GM12864 (cell line): ENCODE measurements around the gene GSX1.

Experiments used
- DNase-seq: peaks from one replicate; pipeline ENCODE4 v3.0.0-alpha.2; 2011; ENCODE audit warnings: low read depth
- H3K4me3 ChIP-seq: 2 replicates; pipeline ENCODE4 v1.5.1; 2011; ENCODE audit warnings: mild to moderate bottlenecking, low read depth, low read length, control low read depth
- TF ChIP-seq, protein P1 (sequence below): IDR thresholded peaks from 2 replicates; pipeline ENCODE4 v1.5.1; 2011; ENCODE audit warnings: low read depth, mild to moderate bottlenecking, moderate library complexity, low read length, control low read depth, inconsistent platforms; ENCODE audit errors: missing control alignments

The GSX1 gene

DNA sequence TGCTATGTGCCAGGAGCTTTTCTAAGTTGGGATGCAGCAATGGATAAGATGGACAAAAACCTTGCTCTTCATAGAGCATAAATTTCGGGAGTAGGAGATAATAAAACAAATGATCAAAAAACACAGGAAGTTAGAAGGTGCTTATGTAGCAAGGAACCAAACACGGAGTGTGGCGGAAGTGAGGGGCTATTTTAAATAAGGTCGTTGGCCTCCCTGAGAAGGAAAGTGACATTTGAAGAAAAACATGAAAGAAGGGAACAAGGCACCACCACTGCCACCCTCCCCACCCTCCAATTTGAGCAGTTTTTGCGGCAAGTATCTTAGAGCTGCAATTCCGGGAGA is 3.2 kb upstream of the GSX1 start:
- TF ChIP-seq, protein P1, sequence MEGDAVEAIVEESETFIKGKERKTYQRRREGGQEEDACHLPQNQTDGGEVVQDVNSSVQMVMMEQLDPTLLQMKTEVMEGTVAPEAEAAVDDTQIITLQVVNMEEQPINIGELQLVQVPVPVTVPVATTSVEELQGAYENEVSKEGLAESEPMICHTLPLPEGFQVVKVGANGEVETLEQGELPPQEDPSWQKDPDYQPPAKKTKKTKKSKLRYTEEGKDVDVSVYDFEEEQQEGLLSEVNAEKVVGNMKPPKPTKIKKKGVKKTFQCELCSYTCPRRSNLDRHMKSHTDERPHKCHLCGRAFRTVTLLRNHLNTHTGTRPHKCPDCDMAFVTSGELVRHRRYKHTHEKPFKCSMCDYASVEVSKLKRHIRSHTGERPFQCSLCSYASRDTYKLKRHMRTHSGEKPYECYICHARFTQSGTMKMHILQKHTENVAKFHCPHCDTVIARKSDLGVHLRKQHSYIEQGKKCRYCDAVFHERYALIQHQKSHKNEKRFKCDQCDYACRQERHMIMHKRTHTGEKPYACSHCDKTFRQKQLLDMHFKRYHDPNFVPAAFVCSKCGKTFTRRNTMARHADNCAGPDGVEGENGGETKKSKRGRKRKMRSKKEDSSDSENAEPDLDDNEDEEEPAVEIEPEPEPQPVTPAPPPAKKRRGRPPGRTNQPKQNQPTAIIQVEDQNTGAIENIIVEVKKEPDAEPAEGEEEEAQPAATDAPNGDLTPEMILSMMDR = no peak
- H3K4me3 ChIP-seq = no peak overlapping the region; the same call in 1 of the 2 replicates
- DNase-seq = no peak

DNA sequence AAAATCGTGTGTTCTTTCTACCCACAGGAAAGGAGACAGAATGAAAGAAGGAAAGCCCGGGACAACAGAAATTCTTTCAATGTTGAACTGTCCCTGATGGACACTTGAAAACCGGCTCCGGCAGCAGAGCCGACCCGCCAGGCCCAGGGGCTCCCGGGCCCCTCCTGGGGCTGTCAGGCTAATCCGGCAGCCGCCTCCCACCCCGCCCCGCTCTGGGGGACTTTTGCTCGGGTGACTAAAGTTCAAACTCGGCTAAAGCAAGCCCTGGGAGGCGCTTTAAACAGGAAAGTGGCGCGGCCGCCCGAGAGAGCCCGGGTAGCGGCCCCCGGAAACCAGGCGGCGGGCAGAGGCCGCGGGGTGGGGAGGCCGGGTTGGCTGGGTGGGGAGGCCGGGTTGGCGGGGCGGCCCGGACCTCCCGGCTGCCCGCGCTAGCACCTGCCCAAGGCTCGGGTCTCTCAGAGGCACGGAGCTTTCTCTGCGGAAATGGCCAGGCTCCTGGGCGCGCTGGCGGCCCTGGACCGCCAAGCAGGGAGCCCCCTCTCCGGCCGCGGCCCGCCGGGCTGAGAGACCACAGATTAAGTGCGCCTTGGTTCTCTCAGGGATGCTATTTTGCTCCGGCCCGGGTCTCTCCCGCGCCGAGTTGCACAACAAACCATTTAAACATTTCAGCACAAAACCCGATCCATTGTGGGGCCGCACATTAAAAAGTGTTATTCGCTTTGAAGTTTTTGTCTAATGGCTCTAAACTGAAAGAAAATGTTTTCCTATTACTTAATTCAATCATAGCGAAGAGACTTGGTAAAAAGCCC is 2.6 kb upstream of the GSX1 start:
- TF ChIP-seq, protein P1 = no peak
- H3K4me3 ChIP-seq = peak overlapping the region; percentile 19; the same call in 1 of the 2 replicates
- DNase-seq = no peak

DNA sequence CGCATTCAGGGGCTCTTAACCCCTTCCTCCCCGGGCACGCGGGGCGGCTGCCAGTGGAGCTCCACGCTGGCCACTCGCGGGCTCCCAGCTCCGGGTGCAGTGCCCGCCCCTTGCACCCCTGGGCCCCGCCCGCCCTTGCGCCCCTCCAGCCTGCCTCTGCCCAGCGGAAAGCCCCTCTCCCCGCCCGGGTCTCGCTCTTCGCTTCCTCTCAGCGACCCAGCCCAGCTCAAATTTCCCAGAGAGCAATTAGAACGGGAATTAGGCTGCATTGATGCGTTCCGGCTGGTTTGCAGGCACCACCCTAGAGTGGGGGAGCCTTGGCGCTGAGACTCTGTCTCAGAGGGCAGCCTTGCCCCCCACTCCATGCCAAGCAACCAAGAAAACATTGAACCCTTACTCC is 1.8 kb upstream of the GSX1 start:
- no peak for DNase-seq
- H3K4me3 ChIP-seq = no peak overlapping the region
- TF ChIP-seq, protein P1 = no peak

DNA sequence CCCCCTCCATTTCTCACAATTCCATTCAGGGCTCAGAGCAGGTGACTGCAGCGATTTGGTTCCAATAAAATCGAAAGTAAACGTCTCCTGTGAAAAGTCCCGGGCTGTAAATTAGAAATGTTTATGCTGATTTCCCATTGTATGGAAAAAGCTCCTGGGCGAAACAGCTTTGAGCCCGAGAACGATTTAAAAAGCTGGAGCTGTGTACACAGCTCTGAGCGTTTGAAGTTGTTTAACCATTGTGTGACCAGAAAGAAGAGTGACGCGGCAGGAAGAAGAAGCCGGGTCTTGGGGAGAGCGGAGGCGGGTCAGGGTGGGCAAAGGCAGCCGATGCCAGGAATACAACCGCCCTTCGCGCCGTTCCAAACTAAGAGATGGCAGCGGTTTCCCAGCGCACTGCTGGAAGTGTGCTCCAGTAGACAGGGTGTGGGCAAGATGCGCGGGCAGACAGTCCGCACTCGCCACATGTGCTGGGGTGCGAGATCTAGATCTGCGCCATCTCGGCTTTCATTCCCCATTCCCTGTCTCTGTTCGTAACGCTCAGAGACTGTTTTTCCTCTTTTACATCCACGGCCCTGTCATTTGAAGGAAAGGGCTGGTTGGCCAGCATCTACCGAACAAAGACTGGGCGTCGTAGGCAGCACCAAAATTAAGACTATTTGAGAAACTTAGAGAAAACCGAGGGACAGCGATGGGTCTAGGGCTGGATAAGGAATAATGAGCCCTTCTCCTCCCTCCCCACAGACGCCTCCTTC is 960 bp upstream of the GSX1 start:
- no peak for DNase-seq
- no peak overlapping the region; the same call in 1 of the 2 replicates for H3K4me3 ChIP-seq
- TF ChIP-seq, protein P1 = no peak

DNA sequence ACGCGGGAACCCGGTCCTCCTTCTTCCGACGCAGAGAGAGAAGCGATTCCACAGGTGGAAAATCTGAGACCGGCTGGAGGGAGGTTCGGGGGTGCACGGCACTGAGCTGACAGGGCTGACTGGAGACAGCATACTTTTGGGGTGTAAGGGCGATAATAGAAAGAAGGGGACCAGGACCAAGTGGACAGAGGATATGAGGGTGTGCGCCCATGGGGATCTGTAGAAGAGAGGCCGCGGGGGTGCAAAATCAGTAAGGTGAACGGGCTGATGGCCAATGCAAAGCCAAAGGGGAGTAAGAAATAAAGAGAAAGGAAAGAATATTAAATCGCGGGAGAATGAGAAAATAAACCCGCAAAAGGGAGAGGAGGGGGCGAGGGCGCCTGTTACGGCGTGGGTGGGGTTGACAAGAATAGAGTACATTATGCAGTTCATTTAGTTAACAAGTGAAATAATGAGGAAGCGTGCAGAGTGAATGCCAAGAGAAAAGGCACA is 336 bp upstream of the GSX1 start:
- TF ChIP-seq, protein P1 = no peak
- H3K4me3 ChIP-seq = no peak overlapping the region

DNA sequence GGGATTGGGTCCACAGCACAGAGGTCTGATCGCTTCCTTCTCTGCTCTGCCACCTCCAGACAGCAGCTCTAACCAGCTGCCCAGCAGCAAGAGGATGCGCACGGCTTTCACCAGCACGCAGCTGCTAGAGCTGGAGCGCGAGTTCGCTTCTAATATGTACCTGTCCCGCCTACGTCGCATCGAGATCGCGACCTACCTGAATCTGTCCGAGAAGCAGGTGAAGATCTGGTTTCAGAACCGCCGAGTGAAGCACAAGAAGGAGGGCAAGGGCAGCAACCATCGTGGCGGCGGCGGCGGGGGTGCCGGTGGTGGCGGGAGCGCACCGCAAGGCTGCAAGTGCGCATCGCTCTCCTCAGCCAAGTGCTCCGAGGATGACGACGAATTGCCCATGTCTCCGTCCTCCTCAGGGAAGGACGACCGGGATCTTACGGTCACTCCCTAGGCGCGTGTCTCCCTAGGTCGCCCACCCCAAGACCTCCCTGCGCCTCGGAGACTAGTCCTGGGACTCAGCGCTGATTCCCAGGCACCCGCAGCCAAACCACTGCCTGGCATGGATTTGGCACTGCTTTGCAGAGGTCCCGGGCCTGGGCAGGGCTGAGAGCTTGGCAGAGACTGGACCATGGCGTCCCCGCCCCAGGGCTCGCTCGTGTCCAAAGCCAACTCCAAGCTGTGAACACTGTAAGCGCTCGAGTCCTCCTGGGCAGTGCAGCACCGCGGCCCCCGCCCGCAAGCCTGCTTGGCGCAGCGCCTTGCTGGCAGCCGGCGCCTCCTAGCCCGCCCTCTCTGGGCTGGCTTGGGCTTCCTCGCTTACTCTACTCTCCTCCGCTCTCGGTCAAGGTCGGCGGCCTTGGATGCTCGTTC is 1.5 kb downstream of the GSX1 start:
- no peak for DNase-seq
- H3K4me3 ChIP-seq = no peak overlapping the region
- TF ChIP-seq, protein P1 = no peak

More for the DNA sequence above, 336 bp upstream of the GSX1 start:
- DNase-seq = no peak
